Measurements from ENCODE around the gene HSBP1L1. TPM values are rescaled to one million over a fixed set of nuclear protein-coding genes. Genes with fewer than 3 reads are reported as not detected.

Gene HSBP1L1
- total and polyA plus RNA-seq, 2 experiments from 2014 or later = 1.8 to 3.7 TPM

DNA sequence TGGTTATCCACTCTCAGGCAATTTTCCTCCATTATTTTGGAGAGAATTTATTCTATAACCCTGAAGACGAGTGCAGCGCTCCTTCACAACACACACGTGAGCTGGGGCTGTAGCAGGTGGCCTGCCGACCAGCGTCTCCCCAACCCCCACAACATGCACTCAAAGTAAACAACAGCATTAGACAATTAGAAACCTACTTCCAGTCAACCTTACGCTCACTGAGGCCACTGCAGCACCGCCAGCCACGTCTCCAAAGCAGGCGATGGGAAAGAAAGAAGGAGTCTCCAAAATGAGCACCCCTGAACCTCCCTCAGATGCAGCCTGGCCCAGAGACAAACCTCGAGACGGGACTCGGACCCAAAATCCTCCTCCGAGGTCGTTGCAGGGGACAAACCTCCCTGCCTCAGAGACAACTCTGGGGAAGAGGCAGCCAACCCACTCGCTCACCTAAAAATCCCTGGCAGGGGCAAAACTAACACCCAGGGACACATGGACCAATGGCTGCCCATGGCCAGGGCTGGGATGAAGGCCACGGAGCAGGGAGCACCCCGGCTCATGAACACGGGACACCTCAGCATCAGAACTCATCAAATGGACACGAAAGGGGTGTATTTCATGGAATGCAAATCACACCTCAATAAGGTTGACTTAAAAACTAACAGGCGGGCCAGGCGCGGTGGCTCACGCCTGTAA is 15.6 kb upstream of the HSBP1L1 start:
- Histone ChIP-seq H4K20me1 (replicated peaks; ENCODE audit: insufficient read depth) (peaks cover 11% of the 10 kb centered on the region; the same call in 1 of the 2 replicates), H3K4me1 (ENCODE audit: insufficient read depth) (peaks cover 8% of the 10 kb centered on the region; the same call in 1 of the 2 replicates), H3K4me3 (no peak overlapping the region), H3K27me3 (ENCODE audit: insufficient read depth) (peaks cover 39% of the 10 kb centered on the region), H3K79me2 (replicated peaks; ENCODE audit: insufficient read depth) (no peaks in the 10 kb centered on the region), H2AFZ (no peak overlapping the region), H3F3A (replicated peaks; ENCODE audit: low read depth) (0 out of 2 replicates have a peak, but pooled peaks cover 2% of the 10 kb centered on the region), H3K36me3 (ENCODE audit: insufficient read depth) (no peaks in the 10 kb centered on the region), H3K4me2 (no peak overlapping the region), H3K9me2 (ENCODE audit: insufficient read depth) (no peaks in the 10 kb centered on the region), H3K27ac (ENCODE audit: low read depth) (no peak overlapping the region)
- Mint-ChIP-seq H3K36me3 (ENCODE audit: low read depth) (no peaks in the 10 kb centered on the region; the same call in 2 of the 3 replicates), H3K9me3 (no peaks in the 10 kb centered on the region; the same call in 2 of the 3 replicates), H3K27ac (no peak overlapping the region), H3K4me3 (no peak overlapping the region), H3K4me1 (peaks cover 17% of the 10 kb centered on the region), H3K27me3 (ENCODE audit: insufficient read depth, low read depth, poor library complexity) (peaks cover 39% of the 10 kb centered on the region)
- DNase-seq (ENCODE audit: low spot score) (no peak), ATAC-seq (no peak)
- no peak for TF ChIP-seq ZNF114 (CRISPR knock-in tag; IDR thresholded peaks at IDR 0.05)
- no peak for TF ChIP-seq STAT1 (IDR thresholded peaks at IDR 0.05; ENCODE audit: unreplicated experiment)
- TF ChIP-seq JUNB (IDR thresholded peaks at IDR 0.05; ENCODE audit: unreplicated experiment) = no peak
- TF ChIP-seq, protein P1, sequence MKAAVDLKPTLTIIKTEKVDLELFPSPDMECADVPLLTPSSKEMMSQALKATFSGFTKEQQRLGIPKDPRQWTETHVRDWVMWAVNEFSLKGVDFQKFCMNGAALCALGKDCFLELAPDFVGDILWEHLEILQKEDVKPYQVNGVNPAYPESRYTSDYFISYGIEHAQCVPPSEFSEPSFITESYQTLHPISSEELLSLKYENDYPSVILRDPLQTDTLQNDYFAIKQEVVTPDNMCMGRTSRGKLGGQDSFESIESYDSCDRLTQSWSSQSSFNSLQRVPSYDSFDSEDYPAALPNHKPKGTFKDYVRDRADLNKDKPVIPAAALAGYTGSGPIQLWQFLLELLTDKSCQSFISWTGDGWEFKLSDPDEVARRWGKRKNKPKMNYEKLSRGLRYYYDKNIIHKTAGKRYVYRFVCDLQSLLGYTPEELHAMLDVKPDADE (IDR thresholded peaks at IDR 0.05) = no peak
- no peak for TF ChIP-seq EZH2 (IDR thresholded peaks at IDR 0.05; ENCODE audit: low read depth, unreplicated experiment)
- TF ChIP-seq NANOG (IDR thresholded peaks at IDR 0.05; ENCODE audit: borderline replicate concordance) = no peak
- TF ChIP-seq ZNF331 (CRISPR knock-in tag; IDR thresholded peaks at IDR 0.05; ENCODE audit: low read depth) = no peak
- TF ChIP-seq, protein P2, sequence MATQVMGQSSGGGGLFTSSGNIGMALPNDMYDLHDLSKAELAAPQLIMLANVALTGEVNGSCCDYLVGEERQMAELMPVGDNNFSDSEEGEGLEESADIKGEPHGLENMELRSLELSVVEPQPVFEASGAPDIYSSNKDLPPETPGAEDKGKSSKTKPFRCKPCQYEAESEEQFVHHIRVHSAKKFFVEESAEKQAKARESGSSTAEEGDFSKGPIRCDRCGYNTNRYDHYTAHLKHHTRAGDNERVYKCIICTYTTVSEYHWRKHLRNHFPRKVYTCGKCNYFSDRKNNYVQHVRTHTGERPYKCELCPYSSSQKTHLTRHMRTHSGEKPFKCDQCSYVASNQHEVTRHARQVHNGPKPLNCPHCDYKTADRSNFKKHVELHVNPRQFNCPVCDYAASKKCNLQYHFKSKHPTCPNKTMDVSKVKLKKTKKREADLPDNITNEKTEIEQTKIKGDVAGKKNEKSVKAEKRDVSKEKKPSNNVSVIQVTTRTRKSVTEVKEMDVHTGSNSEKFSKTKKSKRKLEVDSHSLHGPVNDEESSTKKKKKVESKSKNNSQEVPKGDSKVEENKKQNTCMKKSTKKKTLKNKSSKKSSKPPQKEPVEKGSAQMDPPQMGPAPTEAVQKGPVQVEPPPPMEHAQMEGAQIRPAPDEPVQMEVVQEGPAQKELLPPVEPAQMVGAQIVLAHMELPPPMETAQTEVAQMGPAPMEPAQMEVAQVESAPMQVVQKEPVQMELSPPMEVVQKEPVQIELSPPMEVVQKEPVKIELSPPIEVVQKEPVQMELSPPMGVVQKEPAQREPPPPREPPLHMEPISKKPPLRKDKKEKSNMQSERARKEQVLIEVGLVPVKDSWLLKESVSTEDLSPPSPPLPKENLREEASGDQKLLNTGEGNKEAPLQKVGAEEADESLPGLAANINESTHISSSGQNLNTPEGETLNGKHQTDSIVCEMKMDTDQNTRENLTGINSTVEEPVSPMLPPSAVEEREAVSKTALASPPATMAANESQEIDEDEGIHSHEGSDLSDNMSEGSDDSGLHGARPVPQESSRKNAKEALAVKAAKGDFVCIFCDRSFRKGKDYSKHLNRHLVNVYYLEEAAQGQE (IDR thresholded peaks at IDR 0.05; ENCODE audit: unreplicated experiment) = no peak
- TF ChIP-seq EZH2phosphoT487 (IDR thresholded peaks at IDR 0.05; ENCODE audit: unreplicated experiment) = no peak
- no peak for TF ChIP-seq CREB1 (CRISPR knock-in tag; IDR thresholded peaks at IDR 0.05; ENCODE audit: low read depth)
- no peak for TF ChIP-seq POLR2AphosphoS5 (IDR thresholded peaks at IDR 0.05; ENCODE audit: low read depth)
- TF ChIP-seq, protein P3, sequence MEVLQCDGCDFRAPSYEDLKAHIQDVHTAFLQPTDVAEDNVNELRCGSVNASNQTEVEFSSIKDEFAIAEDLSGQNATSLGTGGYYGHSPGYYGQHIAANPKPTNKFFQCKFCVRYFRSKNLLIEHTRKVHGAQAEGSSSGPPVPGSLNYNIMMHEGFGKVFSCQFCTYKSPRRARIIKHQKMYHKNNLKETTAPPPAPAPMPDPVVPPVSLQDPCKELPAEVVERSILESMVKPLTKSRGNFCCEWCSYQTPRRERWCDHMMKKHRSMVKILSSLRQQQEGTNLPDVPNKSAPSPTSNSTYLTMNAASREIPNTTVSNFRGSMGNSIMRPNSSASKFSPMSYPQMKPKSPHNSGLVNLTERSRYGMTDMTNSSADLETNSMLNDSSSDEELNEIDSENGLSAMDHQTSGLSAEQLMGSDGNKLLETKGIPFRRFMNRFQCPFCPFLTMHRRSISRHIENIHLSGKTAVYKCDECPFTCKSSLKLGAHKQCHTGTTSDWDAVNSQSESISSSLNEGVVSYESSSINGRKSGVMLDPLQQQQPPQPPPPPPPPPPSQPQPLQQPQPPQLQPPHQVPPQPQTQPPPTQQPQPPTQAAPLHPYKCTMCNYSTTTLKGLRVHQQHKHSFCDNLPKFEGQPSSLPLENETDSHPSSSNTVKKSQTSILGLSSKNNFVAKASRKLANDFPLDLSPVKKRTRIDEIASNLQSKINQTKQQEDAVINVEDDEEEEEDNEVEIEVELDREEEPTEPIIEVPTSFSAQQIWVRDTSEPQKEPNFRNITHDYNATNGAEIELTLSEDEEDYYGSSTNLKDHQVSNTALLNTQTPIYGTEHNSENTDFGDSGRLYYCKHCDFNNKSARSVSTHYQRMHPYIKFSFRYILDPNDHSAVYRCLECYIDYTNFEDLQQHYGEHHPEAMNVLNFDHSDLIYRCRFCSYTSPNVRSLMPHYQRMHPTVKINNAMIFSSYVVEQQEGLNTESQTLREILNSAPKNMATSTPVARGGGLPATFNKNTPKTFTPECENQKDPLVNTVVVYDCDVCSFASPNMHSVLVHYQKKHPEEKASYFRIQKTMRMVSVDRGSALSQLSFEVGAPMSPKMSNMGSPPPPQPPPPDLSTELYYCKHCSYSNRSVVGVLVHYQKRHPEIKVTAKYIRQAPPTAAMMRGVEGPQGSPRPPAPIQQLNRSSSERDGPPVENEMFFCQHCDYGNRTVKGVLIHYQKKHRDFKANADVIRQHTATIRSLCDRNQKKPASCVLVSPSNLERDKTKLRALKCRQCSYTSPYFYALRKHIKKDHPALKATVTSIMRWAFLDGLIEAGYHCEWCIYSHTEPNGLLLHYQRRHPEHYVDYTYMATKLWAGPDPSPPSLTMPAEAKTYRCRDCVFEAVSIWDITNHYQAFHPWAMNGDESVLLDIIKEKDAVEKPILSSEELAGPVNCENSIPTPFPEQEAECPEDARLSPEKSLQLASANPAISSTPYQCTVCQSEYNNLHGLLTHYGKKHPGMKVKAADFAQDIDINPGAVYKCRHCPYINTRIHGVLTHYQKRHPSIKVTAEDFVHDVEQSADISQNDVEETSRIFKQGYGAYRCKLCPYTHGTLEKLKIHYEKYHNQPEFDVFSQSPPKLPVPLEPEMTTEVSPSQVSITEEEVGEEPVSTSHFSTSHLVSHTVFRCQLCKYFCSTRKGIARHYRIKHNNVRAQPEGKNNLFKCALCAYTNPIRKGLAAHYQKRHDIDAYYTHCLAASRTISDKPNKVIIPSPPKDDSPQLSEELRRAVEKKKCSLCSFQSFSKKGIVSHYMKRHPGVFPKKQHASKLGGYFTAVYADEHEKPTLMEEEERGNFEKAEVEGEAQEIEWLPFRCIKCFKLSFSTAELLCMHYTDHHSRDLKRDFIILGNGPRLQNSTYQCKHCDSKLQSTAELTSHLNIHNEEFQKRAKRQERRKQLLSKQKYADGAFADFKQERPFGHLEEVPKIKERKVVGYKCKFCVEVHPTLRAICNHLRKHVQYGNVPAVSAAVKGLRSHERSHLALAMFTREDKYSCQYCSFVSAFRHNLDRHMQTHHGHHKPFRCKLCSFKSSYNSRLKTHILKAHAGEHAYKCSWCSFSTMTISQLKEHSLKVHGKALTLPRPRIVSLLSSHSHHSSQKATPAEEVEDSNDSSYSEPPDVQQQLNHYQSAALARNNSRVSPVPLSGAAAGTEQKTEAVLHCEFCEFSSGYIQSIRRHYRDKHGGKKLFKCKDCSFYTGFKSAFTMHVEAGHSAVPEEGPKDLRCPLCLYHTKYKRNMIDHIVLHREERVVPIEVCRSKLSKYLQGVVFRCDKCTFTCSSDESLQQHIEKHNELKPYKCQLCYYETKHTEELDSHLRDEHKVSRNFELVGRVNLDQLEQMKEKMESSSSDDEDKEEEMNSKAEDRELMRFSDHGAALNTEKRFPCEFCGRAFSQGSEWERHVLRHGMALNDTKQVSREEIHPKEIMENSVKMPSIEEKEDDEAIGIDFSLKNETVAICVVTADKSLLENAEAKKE (CRISPR knock-in tag; IDR thresholded peaks at IDR 0.05) = no peak
- TF ChIP-seq, protein P4, sequence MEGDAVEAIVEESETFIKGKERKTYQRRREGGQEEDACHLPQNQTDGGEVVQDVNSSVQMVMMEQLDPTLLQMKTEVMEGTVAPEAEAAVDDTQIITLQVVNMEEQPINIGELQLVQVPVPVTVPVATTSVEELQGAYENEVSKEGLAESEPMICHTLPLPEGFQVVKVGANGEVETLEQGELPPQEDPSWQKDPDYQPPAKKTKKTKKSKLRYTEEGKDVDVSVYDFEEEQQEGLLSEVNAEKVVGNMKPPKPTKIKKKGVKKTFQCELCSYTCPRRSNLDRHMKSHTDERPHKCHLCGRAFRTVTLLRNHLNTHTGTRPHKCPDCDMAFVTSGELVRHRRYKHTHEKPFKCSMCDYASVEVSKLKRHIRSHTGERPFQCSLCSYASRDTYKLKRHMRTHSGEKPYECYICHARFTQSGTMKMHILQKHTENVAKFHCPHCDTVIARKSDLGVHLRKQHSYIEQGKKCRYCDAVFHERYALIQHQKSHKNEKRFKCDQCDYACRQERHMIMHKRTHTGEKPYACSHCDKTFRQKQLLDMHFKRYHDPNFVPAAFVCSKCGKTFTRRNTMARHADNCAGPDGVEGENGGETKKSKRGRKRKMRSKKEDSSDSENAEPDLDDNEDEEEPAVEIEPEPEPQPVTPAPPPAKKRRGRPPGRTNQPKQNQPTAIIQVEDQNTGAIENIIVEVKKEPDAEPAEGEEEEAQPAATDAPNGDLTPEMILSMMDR (conservative IDR thresholded peaks at IDR 0.05; ENCODE audit: low read depth in 2 of 2) = no peak

Data from GM23338 (cell line).